B cell (primary cell): Measurements from ENCODE around the gene ADSS2. TPM values are rescaled to one million over a fixed set of nuclear protein-coding genes. Genes with fewer than 3 reads are reported as not detected.

ENCODE experiments used
- ATAC-seq: fragments of 200-7000 bp; cut with Tn5 transposase; one replicate; pipeline ENCODE4 v1.10.0; 2021; ENCODE audit warnings: low read depth, mild to moderate bottlenecking, moderate number of reproducible peaks, moderate library complexity
- CTCF ChIA-PET: fragments of 350-600 bp; sonication (Branson Sonifier 250); formaldehyde crosslinking; loops from one replicate; lab custom pipeline; 2021; ENCODE audit warnings: antibody characterized with exemption, inconsistent platforms; lab: Charles Lee
- POLR2A ChIA-PET: fragments of 350-600 bp; sonication (Branson Sonifier 250); formaldehyde crosslinking; loops from one replicate; lab custom pipeline; 2021; ENCODE audit warnings: antibody characterized with exemption; lab: Charles Lee
- DNase-seq: peaks from one replicate; pipeline ENCODE4 v3.0.0; 2013
- H2AFZ ChIP-seq: 2 replicates; pipeline ENCODE4 v1.6.1; 2012; ENCODE audit warnings: mild to moderate bottlenecking, low read depth, low read length; ENCODE audit not compliant: insufficient read depth, poor library complexity, severe bottlenecking
- H3K27ac ChIP-seq, 2 donors: 1 replicate in 1 of 2; 2 replicates in 1 of 2; pipeline ENCODE4 v1.5.1; 2012 to 2013; ENCODE audit warnings: low read length in 2 of 2, mild to moderate bottlenecking in 2 of 2, moderate library complexity in 1 of 2
- H3K27me3 ChIP-seq, 4 experiments: fragments of 200-600 bp in 1 of 4; sonication (generic) in 1 of 4; replicated peaks in 1 of 4; 1 replicate in 2 of 4; 2 replicates in 2 of 4; pipeline versions ENCODE4 v1.6.1 to v1.7.0; 2013 to 2016; ENCODE audit warnings: low read length in 3 of 4, mild to moderate bottlenecking in 2 of 4, mixed read lengths in 1 of 4, moderate library complexity in 1 of 4; ENCODE audit not compliant: insufficient read depth in 4 of 4, control insufficient read depth in 3 of 4; ENCODE audit errors: control extremely low read depth in 1 of 4
- H3K36me3 ChIP-seq, 2 experiments: replicated peaks in 1 of 2; 1 replicate in 1 of 2; 2 replicates in 1 of 2; pipeline versions ENCODE4 v1.6.1 to v1.7.1; 2013; ENCODE audit warnings: low read length in 1 of 2; ENCODE audit not compliant: insufficient read depth in 2 of 2, control insufficient read depth in 1 of 2; ENCODE audit errors: control extremely low read depth in 1 of 2, extremely low read depth in 1 of 2
- H3K4me1 ChIP-seq, 2 donors: fragments of 200-600 bp in 1 of 2; sonication (generic) in 1 of 2; 1 replicate in 1 of 2; 2 replicates in 1 of 2; pipeline versions ENCODE4 v1.5.1 to v1.6.1; 2013 to 2017; ENCODE audit warnings: low read length in 2 of 2; ENCODE audit not compliant: control insufficient read depth in 2 of 2, insufficient read depth in 2 of 2
- H3K4me2 ChIP-seq: replicated peaks from 2 replicates; pipeline ENCODE3; 2012; ENCODE audit warnings: mild to moderate bottlenecking, low read depth, low read length; ENCODE audit not compliant: poor library complexity, severe bottlenecking
- H3K4me3 ChIP-seq, 5 experiments: fragments of 200-600 bp in 1 of 5; sonication (generic) in 1 of 5; 1 replicate in 3 of 5; 2 replicates in 2 of 5; pipeline versions ENCODE4 v1.5.1 to v1.7.0; 2011 to 2016; ENCODE audit warnings: low read length in 4 of 5, mild to moderate bottlenecking in 4 of 5, low read depth in 2 of 5, control low read depth in 1 of 5, moderate library complexity in 1 of 5; ENCODE audit not compliant: insufficient read depth in 1 of 5; ENCODE audit errors: control extremely low read depth in 1 of 5, extremely low read depth in 1 of 5
- H3K79me2 ChIP-seq: fragments of 200-600 bp; sonication (generic); one replicate; pipeline ENCODE4 v1.6.0; 2016; ENCODE audit warnings: low read length; ENCODE audit not compliant: control insufficient read depth, insufficient read depth
- H3K9ac ChIP-seq: fragments of 200-600 bp; sonication (generic); 2 replicates; pipeline ENCODE4 v1.6.1; 2017; ENCODE audit warnings: mild to moderate bottlenecking, low read length, moderate library complexity
- H3K9me3 ChIP-seq, 3 donors: one replicate each; pipeline versions ENCODE4 v1.6.1 to v1.7.1; 2013; ENCODE audit warnings: low read length in 2 of 3; ENCODE audit not compliant: control insufficient read depth in 2 of 3, insufficient read depth in 1 of 3; ENCODE audit errors: control extremely low read depth in 1 of 3
- H4K20me1 ChIP-seq: 2 replicates; pipeline ENCODE4 v1.6.0; 2012; ENCODE audit warnings: mild to moderate bottlenecking, low read length; ENCODE audit not compliant: insufficient read depth, control insufficient read depth, poor library complexity, severe bottlenecking
- H3K27ac Mint-ChIP-seq: one replicate; pipeline ENCODE4 v1.8.0; 2021; ENCODE audit warnings: mixed read lengths
- H3K27me3 Mint-ChIP-seq: one replicate; pipeline ENCODE4 v1.8.0; 2021; ENCODE audit warnings: mixed read lengths
- H3K4me1 Mint-ChIP-seq: one replicate; pipeline ENCODE4 v1.8.0; 2021; ENCODE audit warnings: mixed read lengths
- H3K4me3 Mint-ChIP-seq: one replicate; pipeline ENCODE4 v1.8.0; 2021; ENCODE audit warnings: mixed read lengths
- H3K9me3 Mint-ChIP-seq: one replicate; pipeline ENCODE4 v1.8.0; 2022; ENCODE audit warnings: mixed read lengths; ENCODE audit not compliant: insufficient read depth
- CTCF ChIP-seq: fragments of 200-600 bp; IDR thresholded peaks from one replicate; pipeline ENCODE4 v1.8.0; 2022; ENCODE audit warnings: antibody characterized with exemption, mild to moderate bottlenecking
- EZH2 ChIP-seq: IDR thresholded peaks from 2 replicates; pipeline ENCODE4 v1.6.1; 2012; ENCODE audit warnings: borderline replicate concordance, low read depth, mild to moderate bottlenecking, moderate library complexity, low read length; ENCODE audit not compliant: insufficient read depth, poor library complexity, severe bottlenecking
- WGBS: methylation state at CpG from one replicate; pipeline ENCODE4 v1.1.5; 2013; ENCODE audit warnings: missing lambda C conversion rate; ENCODE audit not compliant: insufficient coverage; 5-methylcytosine and 5-hydroxymethylcytosine counted together
- intact Hi-C: fragments of 100-400 bp; cut with micrococcal nuclease; formaldehyde crosslinking; loops from one replicate; pipeline ENCODE4 v1.10.0; 2022
- polyA plus RNA-seq: library from polyadenylated mRNA; depleted of rRNA; stranded (reverse); fragments of >200 nt; gene quantifications from 2 replicates; pipeline ENCODE4 v1.2.3, GENCODE V29; 2012
- total RNA-seq, 2 donors: library from RNA; stranded (reverse); fragments of 120-200 nt in 1 of 2; gene quantifications; 1 replicate in 1 of 2; 2 replicates in 1 of 2; pipeline versions ENCODE4 v1.2.3 to v1.2.4, GENCODE V29; 2013 to 2022

ADSS2 gene
- total and polyA plus RNA-seq, 2 donors (not counting 1 experiment from before 2014, with no cell fraction given), result 13.0 to 48.4 TPM

- POLR2A ChIA-PET, result no interaction called here
Observed at GRCh38 chr1:244388961-244389360, 62.7 kb downstream of the ADSS2 start.

GRCh38 chr1:244387415-244387814 lies 64.3 kb downstream of the ADSS2 start:
- no peaks in the 10 kb centered on the region for H4K20me1 ChIP-seq
- Mint-ChIP-seq H3K27ac (no peak overlapping the region), H3K27me3 (no peaks in the 10 kb centered on the region), H3K9me3 (no peaks in the 10 kb centered on the region), H3K4me3 (no peak overlapping the region), H3K4me1 (peaks cover 2% of the 10 kb centered on the region)
- CTCF ChIA-PET, result no interaction called here
- H3K4me2 ChIP-seq, result no peak overlapping the region
- DNase-seq, result no peak
- POLR2A ChIA-PET, result no interaction called here
- no peaks in the 10 kb centered on the region for H3K36me3 ChIP-seq
- TF ChIP-seq EZH2 (no peak), CTCF (no peak)
- no peaks in the 10 kb centered on the region for H3K27me3 ChIP-seq
- no peak overlapping the region for H2AFZ ChIP-seq
- no peak overlapping the region for H3K27ac ChIP-seq
- no peaks in the 10 kb centered on the region for H3K9me3 ChIP-seq
- no peak overlapping the region for H3K9ac ChIP-seq
- intact Hi-C loops, result no loop called here
- WGBS, result 92% methylated on average over 1 of the region's 1 CpG
- no peaks in the 10 kb centered on the region for H3K4me1 ChIP-seq
- no peak for ATAC-seq
- no peaks in the 10 kb centered on the region for H3K79me2 ChIP-seq
- H3K4me3 ChIP-seq, result no peak overlapping the region

More at GRCh38 chr1:244388961-244389360, 62.7 kb downstream of the ADSS2 start:
- Histone ChIP-seq H3K27me3 (no peaks in the 10 kb centered on the region), H3K27ac (no peak overlapping the region), H3K36me3 (no peaks in the 10 kb centered on the region), H3K9me3 (peaks cover 0 to 2% (median 0%) of the 10 kb centered on the region in 3 donors), H3K4me1 (no peaks in the 10 kb centered on the region), H3K79me2 (no peaks in the 10 kb centered on the region), H3K4me2 (no peak overlapping the region), H4K20me1 (no peaks in the 10 kb centered on the region), H3K4me3 (no peak overlapping the region), H2AFZ (no peak overlapping the region), H3K9ac (no peak overlapping the region)
- Mint-ChIP-seq H3K9me3 (no peaks in the 10 kb centered on the region), H3K27me3 (no peaks in the 10 kb centered on the region), H3K27ac (no peak overlapping the region), H3K4me1 (peaks cover 2% of the 10 kb centered on the region), H3K4me3 (no peak overlapping the region)
- DNase-seq (no peak), ATAC-seq (no peak)
- CTCF ChIA-PET, result no interaction called here
- WGBS, result 97% methylated on average over 4 of the region's 7 CpGs
- intact Hi-C loops, result no loop called here
- no peak for TF ChIP-seq CTCF
- no peak for TF ChIP-seq EZH2
